BLaER1 treated with 17β-estradiol and CSF1 and Interleukin-3, amounts not matched to agents 10 nM and 100 nM (cell line): Measurements from ENCODE around the gene KIR3DL2.
"Not testable (repeated sequence)": the region's sequence is repeated elsewhere in the genome, so short reads cannot be mapped to it uniquely, and the experiment has no call there.

ENCODE experiments used
- H3K27ac ChIP-seq, 11 experiments: shearing (Covaris generic); formaldehyde crosslinking; 2 replicates each; pipeline ENCODE4 v1.8.1; 2022
- H3K27me3 ChIP-seq, 11 experiments: shearing (Covaris generic); formaldehyde crosslinking; 2 replicates each; pipeline ENCODE4 v1.8.1; 2022
- H3K36me3 ChIP-seq, 11 experiments: shearing (Covaris generic); formaldehyde crosslinking; 2 replicates each; pipeline ENCODE4 v1.8.1; 2022
- H3K4me1 ChIP-seq, 10 experiments: shearing (Covaris generic); formaldehyde crosslinking; 2 replicates each; pipeline ENCODE4 v1.8.1; 2022
- H3K4me2 ChIP-seq, 11 experiments: shearing (Covaris generic); formaldehyde crosslinking; 2 replicates each; pipeline ENCODE4 v1.8.1; 2022
- H3K4me3 ChIP-seq, 10 experiments: shearing (Covaris generic); formaldehyde crosslinking; 2 replicates each; pipeline ENCODE4 v1.8.1; 2022
- H3K9ac ChIP-seq, 11 experiments: shearing (Covaris generic); formaldehyde crosslinking; 2 replicates each; pipeline ENCODE4 v1.8.1; 2022
- H3K9me3 ChIP-seq, 11 experiments: shearing (Covaris generic); formaldehyde crosslinking; replicated peaks in 1 of 11; 2 replicates each; pipeline ENCODE4 v1.8.1; 2022
- H4K20me1 ChIP-seq, 11 experiments: shearing (Covaris generic); formaldehyde crosslinking; 2 replicates each; pipeline ENCODE4 v1.8.1; 2022
- Cebpa-rat ChIP-seq, 11 experiments: shearing (Covaris generic); IDR thresholded peaks; 2 replicates each; pipeline ENCODE4 v1.8.1; 2022

The KIR3DL2 gene

GRCh38 chr19:54905421-54905802 lies 55.2 kb downstream of the KIR3DL2 start:
- peak overlapping the region in 9 of 11 experiments; percentile 52 to 76 (median 63); a peak in 15 of 22 replicates for H3K9ac ChIP-seq
- no peak for TF ChIP-seq Cebpa-rat (IDR thresholded peaks at IDR 0.05)
- H3K9me3 ChIP-seq, result peaks cover 0 to 15% (median 13%) of the 10 kb centered on the region in 11 experiments; a peak in 14 of 22 replicates
- H3K4me1 ChIP-seq, result peaks cover 22 to 52% (median 25%) of the 10 kb centered on the region in 10 experiments
- H4K20me1 ChIP-seq, result no peaks in the 10 kb centered on the region
- H3K27ac ChIP-seq, result peak overlapping the region in 10 of 11 experiments; percentile 47 to 90 (median 80); a peak in 20 of 22 replicates
- peak overlapping the region in 4 of 10 experiments; percentile 2 to 51 (median 4); a peak in 3 of 20 replicates for H3K4me3 ChIP-seq
- H3K4me2 ChIP-seq, result peak overlapping the region; percentile 65 to 90 (median 77)
- no peaks in the 10 kb centered on the region for H3K36me3 ChIP-seq
- no peaks in the 10 kb centered on the region for H3K27me3 ChIP-seq

- no peaks in the 10 kb centered on the region for H4K20me1 ChIP-seq
- TF ChIP-seq Cebpa-rat (IDR thresholded peaks at IDR 0.05), result no peak
- no peaks in the 10 kb centered on the region for H3K36me3 ChIP-seq
- peaks cover 0 to 15% (median 13%) of the 10 kb centered on the region in 11 experiments; a peak in 14 of 22 replicates for H3K9me3 ChIP-seq
- no peaks in the 10 kb centered on the region for H3K27me3 ChIP-seq
- H3K4me3 ChIP-seq, result peak within 1 kb of the TSS in 4 of 10 experiments; percentile 2 to 51 (median 4); a peak in 5 of 20 replicates
- peak within 1 kb of the TSS; percentile 65 to 90 (median 77) for H3K4me2 ChIP-seq
- peak within 1 kb of the TSS; percentile 41 to 90 (median 80); a peak in 21 of 22 replicates for H3K27ac ChIP-seq
- peak within 1 kb of the TSS in 10 of 11 experiments; percentile 3 to 76 (median 63); a peak in 18 of 22 replicates for H3K9ac ChIP-seq
- peaks cover 22 to 46% (median 25%) of the 10 kb centered on the region in 10 experiments for H3K4me1 ChIP-seq
Measured at GRCh38 chr19:54905803-54906511, 55.7 kb downstream of the KIR3DL2 start, which contains the start of gene NCR1. Gene NCR1, plus strand, starts transcription at chr19:54906148. Its CDS starts 40 bp downstream, at chr19:54906188.

- Histone ChIP-seq H3K27me3 (no peaks in the 10 kb centered on the region), H3K36me3 (no peaks in the 10 kb centered on the region), H3K9ac (peak overlapping the region in 5 of 11 experiments; percentile 59 to 76 (median 68); a peak in 5 of 22 replicates), H3K4me3 (peak overlapping the region in 1 of 10 experiments; percentile 51; a peak in 1 of 20 replicates), H3K4me2 (peak overlapping the region; percentile 65 to 90 (median 77); a peak in 18 of 22 replicates), H3K4me1 (peaks cover 21 to 38% (median 25%) of the 10 kb centered on the region in 10 experiments), H3K27ac (peak overlapping the region in 8 of 11 experiments; percentile 73 to 90 (median 80); a peak in 13 of 22 replicates), H3K9me3 (peaks cover 0 to 15% (median 13%) of the 10 kb centered on the region in 11 experiments; a peak in 14 of 22 replicates), H4K20me1 (no peaks in the 10 kb centered on the region)
- TF ChIP-seq Cebpa-rat (IDR thresholded peaks at IDR 0.05), result no peak
Measured at GRCh38 chr19:54906819-54907218, 56.6 kb downstream of the KIR3DL2 start.

- not testable (repeated sequence) for H3K27ac ChIP-seq, H3K27me3 ChIP-seq, H3K9ac ChIP-seq, H3K4me2 ChIP-seq, H3K36me3 ChIP-seq, H4K20me1 ChIP-seq, H3K4me3 ChIP-seq
- Histone ChIP-seq H3K4me1 (peaks cover 21 to 28% (median 24%) of the 10 kb centered on the region in 10 experiments), H3K9me3 (peaks cover 0 to 15% (median 13%) of the 10 kb centered on the region in 11 experiments; a peak in 14 of 22 replicates)
Measured at GRCh38 chr19:54907899-54908298, 57.7 kb downstream of the KIR3DL2 start.
